IPS-18c (cell line): ENCODE results near the gene TMEM161A.

Experiments
- H3K4me3 ChIP-seq: 2 replicates; pipeline ENCODE4 v1.7.0; 2013; ENCODE audit warnings: low read depth, mild to moderate bottlenecking, low read length, moderate library complexity; ENCODE audit not compliant: insufficient read depth
- H3K9me3 ChIP-seq: one replicate; pipeline ENCODE4 v1.6.1; 2013; ENCODE audit warnings: mild to moderate bottlenecking, low read length, moderate library complexity; ENCODE audit not compliant: control insufficient read depth, insufficient read depth

The TMEM161A gene

DNA sequence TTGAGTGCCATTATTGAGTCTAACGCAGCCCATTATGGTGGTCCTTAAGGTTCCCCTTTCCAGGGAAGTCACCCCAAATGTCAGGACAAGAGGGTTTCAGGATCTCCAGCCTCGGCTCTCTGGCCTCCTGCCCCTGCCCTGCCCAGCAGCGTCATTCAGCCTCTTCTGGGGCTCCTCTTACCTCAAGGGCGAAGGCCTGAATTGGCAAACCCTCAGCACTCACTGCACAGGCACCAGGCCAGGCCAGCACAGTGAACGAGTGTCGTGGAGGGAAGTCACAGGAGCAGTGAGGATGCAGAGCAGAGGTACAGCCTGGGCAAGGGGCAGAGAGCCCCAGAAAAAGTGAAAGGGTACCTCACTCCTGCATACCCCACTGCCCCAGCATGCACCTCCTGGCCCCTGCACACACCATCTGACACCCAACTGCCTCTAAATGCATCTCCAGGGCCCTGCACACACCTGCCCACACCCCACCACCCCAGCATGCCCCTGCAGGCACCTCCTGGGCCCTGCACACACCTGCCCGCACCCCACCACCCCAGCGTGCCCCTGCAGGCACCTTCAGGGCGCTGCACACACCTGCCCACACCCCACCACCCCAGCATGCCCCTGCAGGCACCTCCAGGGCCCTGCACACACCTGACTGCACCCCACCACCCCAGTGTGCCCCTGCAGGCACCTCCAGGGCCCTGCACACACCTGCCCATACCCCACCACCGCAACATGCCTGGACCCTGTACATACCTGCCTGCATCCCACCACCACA lies 54.7 kb downstream of the TMEM161A start:
- no peaks in the 10 kb centered on the region for H3K9me3 ChIP-seq
- no peak overlapping the region for H3K4me3 ChIP-seq

DNA sequence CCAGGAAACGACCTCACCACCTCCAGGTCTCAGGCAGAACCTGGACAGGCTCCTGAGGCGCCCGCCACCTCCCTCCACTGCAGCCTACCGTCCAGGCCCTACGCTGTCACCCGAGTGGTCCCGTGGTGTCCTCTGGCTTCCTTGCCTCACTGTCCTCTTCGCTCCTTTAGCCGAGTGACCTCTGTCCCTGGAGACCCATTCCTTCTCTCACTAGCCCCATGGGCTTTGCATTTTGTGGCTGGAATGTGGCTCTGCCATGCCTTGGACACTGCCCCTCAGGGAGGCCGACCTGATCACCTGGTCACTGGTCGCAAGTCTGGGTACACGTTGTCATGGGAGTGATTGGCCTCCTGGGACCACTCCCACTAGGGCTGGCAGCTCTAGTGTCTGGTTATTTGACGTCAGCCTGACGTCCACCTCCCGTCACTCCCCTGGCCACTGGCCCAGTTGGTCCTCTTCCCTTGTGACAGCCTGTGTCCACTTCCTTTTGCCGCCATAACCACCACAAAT lies 56.6 kb downstream of the TMEM161A start:
- H3K4me3 ChIP-seq, result no peak overlapping the region
- H3K9me3 ChIP-seq, result no peaks in the 10 kb centered on the region

DNA sequence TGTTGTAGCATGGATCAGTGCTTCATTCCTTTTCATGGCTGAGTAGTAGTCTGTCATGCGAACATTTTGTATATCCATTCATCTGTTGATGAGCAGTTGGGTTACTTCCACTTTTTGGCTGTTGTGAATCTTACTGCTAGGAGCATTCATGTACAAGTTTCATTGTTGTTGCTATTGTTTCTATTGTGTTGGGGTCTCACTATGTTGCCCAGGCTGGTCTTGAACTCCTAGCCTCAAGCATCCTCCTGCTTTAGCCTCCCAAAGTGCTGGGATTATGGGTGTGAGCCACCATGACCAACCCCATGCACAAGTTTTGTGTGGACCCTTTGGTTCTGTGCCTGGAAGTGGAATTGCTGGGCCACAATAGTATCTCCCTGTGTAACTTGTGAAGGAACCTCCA lies 58.7 kb downstream of the TMEM161A start:
- Histone ChIP-seq H3K4me3 (no peak overlapping the region), H3K9me3 (no peaks in the 10 kb centered on the region)

DNA sequence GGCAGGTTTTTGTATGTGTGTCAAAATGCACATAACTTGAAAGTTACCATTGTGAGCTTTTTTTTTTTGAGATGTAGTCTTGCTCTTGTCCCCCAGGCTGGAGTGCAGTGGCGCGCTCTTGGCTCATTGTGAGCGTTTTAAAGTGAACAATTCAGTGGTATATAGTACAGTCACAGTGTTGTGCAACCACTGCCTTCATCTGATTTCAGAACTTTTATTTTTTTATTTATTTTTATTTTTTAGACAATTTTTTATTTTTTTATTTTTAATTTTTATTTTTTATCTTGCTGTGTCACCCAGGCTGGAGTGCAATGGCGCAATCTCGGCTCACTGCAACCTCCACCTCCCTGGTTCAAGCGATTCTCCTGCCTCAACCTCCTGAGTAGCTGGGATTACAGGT lies 59.5 kb downstream of the TMEM161A start:
- Histone ChIP-seq H3K9me3 (no peaks in the 10 kb centered on the region), H3K4me3 (no peak overlapping the region)

DNA sequence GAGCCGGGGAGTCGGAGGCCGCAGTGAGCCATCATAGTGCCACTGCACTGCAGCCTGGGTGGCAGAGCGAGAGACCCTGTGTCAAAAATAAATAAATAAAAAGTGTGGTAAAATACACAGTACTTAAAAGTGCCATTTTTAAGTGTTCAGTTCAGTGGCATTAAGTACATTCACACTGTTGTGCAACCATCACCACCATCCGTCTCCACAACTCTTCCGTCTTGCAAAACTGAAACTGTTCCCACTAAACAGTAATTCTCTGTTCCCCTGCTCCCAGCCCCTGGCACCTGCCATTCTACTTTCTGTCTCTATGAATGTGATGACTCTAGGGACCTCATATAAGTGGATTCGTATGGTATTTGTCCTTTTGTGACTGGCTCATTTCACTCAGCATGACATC lies 61.2 kb downstream of the TMEM161A start:
- Histone ChIP-seq H3K4me3 (no peak overlapping the region), H3K9me3 (no peaks in the 10 kb centered on the region)

DNA sequence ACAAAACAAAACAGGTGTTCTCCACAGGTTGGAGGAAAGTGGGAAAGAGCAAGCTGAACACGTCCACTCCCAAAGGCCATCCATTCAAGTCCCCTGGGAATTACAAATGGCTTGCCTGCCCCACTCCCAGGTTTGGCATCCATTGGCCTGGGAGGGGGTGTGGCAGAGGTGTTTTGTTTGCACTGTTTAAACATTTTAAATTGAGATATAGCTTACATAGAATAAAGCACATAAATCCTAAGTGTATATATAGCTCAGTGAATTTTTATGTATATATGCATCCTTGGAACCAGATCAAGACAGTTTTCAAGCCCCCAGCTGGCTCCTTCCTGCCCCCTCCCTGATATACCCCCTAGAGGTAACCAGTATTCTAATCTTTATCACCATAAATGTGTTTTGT lies 61.8 kb downstream of the TMEM161A start:
- Histone ChIP-seq H3K4me3 (no peak overlapping the region), H3K9me3 (no peaks in the 10 kb centered on the region)

DNA sequence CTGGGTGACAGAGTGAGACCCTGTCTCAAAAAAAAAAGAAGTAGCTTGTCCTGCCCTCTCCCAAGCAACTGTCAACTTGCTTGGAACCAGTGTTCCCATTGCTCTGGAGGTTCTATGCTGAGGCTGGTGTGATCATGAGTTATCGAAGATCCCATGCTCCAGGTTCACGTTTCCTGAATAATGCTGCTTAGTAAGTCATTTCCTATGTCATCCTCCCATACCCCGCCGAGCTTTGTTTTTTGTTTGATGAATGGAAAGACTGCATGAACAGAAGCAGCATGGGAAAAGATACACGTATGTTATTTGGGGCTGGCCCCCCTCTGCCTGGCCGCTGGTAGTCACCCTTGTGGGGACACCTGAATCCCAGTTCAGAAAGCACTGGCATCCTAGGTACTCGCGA lies 63.2 kb downstream of the TMEM161A start:
- H3K9me3 ChIP-seq, result no peaks in the 10 kb centered on the region
- no peak overlapping the region for H3K4me3 ChIP-seq

DNA sequence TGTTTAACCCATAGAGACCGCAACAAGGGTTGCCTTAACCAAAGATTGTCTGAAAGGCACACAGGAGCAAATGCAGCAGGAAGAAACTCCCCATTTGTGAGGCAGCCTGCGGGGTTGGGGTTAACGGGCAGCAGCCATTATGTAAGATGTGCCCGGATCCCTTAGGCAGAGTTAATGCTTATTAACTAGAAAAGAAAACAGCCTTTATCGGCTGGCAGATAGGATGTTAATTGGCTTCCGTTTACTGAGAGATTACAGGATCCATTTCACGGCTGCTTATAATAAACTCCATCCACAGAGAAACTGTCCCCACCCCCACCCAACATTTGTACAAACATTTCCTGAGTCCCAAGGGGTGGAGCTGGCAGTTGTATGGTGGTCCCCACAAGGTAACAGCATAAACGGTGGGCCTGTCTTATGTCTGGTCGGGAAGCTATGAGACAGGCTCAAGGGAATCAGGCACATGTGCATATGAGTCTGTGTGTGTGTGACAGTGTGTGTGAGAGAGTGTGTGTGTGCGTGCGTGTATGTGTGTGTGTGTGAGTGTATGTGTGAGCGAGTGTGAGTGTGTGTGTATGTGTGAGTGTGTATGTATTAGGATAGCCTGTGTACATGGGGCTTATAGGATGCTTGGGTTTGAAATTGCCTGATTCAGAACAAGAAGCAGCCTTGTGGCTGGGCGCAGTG lies 63.9 kb downstream of the TMEM161A start:
- no peak overlapping the region for H3K4me3 ChIP-seq
- no peaks in the 10 kb centered on the region for H3K9me3 ChIP-seq

DNA sequence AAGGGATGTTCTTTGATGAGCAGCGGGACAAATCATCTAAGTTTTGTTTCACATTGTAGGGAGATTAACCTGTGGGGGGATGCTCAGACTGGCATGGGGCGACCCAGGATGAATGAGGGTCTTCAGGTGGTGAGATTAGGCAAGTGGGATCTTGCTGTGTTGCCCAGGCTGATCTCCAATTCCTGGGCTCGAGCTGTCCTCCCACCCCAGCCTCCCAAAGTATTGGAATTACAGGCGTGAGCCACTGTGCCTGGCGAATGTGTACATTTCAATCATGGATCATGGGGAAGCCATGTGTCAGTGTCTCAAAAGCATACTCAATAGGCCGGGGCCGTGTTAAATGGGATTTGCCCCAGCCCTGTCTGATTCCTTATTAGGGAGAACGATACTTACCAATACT lies 66.4 kb downstream of the TMEM161A start:
- H3K4me3 ChIP-seq, result no peak overlapping the region
- no peaks in the 10 kb centered on the region for H3K9me3 ChIP-seq
